NCI-H2196 (cell line): ENCODE results near the gene CRIM1.

Source experiments
- DNase-seq: peaks from one replicate; lab custom pipeline; 2025; ENCODE audit not compliant: unreplicated experiment; lab: John Stamatoyannopoulos, UW

Gene CRIM1

GRCh38 chr2:36572054-36572718 lies 216.6 kb downstream of the CRIM1 start:
- DNase-seq, result no peak

DNA sequence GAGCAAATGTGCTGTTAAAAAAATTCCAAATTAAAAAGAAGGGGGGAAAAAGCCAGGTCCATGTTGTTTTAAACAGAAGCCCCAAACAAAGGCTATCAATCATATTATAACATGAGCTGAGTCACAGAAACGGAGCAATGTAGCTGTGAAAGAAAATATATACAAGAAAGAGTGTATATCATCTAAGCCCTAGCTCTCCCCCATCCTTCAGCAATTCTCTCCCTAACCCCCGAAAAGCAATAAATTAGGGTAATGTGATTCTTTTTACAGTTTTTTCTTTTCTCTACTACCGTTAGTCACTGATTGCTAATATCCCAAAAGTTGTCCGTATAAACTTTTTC lies 217.1 kb downstream of the CRIM1 start:
- DNase-seq, result no peak

GRCh38 chr2:36573165-36573564 lies 217.6 kb downstream of the CRIM1 start:
- no peak for DNase-seq

- no peak for DNase-seq
These were observed 219.0 kb downstream of the CRIM1 start for GRCh38 chr2:36574560-36574959.

DNA sequence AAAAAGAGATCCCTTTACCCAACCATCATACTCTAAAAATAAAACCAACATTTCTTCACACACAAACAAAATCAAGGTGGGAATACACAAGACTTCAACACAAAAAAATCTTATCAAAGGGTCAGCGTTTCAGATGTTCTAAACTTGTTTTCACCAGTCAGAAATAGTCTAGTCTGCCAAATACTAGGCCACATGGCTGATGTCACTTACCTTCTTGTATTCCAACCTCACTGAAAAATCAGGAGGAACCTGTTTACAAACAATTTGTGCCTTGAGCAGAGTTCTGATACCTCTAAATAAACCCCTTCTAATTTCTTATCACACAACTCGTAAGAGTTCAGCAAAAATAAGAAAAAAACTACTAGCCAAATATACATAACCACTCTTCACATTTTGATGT lies 222.3 kb downstream of the CRIM1 start:
- no peak for DNase-seq

- DNase-seq, result no peak
These were observed 223.0 kb downstream of the CRIM1 start for GRCh38 chr2:36578343-36579296.

- DNase-seq, result no peak
These were observed 223.7 kb downstream of the CRIM1 start for GRCh38 chr2:36579297-36579664.

DNA sequence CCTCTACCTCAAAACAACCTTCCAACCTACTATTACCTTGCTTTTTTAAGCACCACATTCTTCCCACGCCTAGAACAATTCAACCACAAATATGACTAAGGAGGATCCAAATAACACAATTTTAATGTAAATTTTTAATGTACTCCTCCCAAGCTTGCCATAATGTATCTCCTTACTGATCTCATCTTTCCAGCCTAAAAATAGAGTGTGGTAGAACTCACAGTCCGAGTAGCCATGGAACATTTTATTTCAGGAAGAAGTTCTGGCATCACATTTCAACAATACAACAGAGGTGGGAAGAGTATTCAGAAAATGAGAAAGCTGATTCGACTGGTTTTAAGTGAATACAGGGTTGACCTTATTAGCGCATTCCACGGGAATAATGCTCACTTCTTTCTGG lies 227.0 kb downstream of the CRIM1 start:
- DNase-seq, result no peak

- no peak for DNase-seq
These were observed 227.4 kb downstream of the CRIM1 start for GRCh38 chr2:36582951-36583350.

GRCh38 chr2:36584148-36584794 lies 228.7 kb downstream of the CRIM1 start:
- DNase-seq, result no peak

GRCh38 chr2:36586672-36587071 lies 231.1 kb downstream of the CRIM1 start:
- no peak for DNase-seq

DNA sequence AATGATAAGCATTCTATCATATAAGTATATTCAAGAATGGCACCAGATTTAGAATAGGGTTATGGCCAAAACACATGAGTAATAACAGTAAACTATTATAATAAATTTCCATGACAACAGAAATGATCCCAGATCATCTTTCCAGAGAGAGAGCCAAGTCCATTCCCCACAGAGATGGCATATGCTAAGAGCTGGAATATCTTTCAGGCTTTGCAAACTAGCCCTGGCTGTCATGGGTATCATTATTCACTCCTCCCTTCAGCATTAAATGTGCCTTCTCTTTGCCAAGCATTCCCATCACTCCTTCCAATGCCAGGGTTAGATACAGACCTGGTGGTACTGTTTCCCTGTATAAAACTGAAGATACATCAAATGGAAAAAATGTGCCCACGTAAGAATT lies 231.5 kb downstream of the CRIM1 start:
- no peak for DNase-seq

GRCh38 chr2:36587556-36587955 lies 232.0 kb downstream of the CRIM1 start:
- DNase-seq, result no peak

- no peak for DNase-seq
These were observed 233.7 kb downstream of the CRIM1 start for GRCh38 chr2:36589230-36589630.

- no peak for DNase-seq
These were observed 239.3 kb downstream of the CRIM1 start for GRCh38 chr2:36594849-36595248.

- DNase-seq, result no peak
These were observed 240.8 kb downstream of the CRIM1 start for GRCh38 chr2:36596397-36596796.

DNA sequence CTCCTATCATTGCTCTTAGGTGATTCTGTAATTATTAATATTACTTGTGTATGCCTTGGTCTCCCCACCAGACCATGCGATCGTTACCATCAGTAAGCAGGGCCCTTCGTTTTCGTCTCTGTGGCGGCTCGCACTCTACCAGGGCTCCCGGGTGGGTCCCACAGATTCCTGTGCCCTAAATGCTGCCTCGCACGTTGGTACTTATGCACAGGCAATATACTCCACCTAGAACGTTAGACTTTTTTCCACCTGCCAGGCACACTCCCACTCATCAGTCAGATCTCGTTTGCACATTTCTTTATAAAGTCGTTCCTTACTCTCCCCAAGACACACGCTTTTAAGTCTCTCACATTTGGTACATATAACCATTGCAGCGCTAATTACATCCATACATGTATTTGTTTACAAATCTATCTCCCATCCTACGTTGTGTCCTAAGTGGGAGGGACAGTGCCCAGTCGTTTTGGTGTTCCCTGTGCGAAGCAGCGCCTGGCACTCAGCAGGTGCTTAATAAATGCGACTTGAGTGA lies 241.5 kb downstream of the CRIM1 start:
- DNase-seq, result no peak

GRCh38 chr2:36597532-36598377 lies 242.2 kb downstream of the CRIM1 start, which contains the start of gene FEZ2:
TSS of gene FEZ2 (minus strand) at chr2:36598168. CDS start at chr2:36598142, 26 bp downstream.
- DNase-seq, result peak; percentile 61
